Measurements from ENCODE around the gene DDB1.

The DDB1 gene

DNA sequence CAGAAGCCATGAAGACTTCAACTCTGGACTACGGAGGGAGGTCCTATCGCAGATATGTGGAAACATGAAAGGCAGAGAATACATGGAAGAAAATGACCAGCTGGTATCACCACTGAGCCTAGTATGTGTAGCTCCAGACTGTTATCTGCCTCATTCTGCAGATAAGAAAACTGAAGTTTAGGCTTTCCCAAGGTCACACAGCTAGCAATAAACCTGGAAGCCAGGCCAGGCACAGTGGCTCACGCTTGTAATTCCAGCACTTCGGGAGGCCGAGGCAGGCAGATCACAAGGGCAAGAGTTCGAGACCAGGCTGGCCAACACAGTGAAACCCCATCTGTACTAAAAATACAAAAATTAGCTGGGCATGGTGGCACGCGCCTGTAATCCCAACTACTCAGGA is 22.2 kb downstream of the DDB1 start:
- Histone ChIP-seq H3K27me3 (ENCODE audit: control insufficient read depth, insufficient read depth, low read length) (no peaks in the 10 kb centered on the region), H3K27ac (ENCODE audit: low read length) (no peak overlapping the region), H3K9me3 (ENCODE audit: control insufficient read depth, insufficient read depth, low read length) (no peaks in the 10 kb centered on the region), H3K36me3 (ENCODE audit: control insufficient read depth, insufficient read depth, low read length) (peaks cover 45% of the 10 kb centered on the region), H3K4me1 (ENCODE audit: control insufficient read depth, insufficient read depth, low read length) (no peaks in the 10 kb centered on the region), H3K4me3 (ENCODE audit: low read length) (no peak overlapping the region)
- no CpG with 5 or more reads among the region's 8 CpGs for WGBS (ENCODE audit: insufficient coverage, insufficient read length)
- DNase-seq (ENCODE audit: low read depth, low spot score) = no peak

DNA sequence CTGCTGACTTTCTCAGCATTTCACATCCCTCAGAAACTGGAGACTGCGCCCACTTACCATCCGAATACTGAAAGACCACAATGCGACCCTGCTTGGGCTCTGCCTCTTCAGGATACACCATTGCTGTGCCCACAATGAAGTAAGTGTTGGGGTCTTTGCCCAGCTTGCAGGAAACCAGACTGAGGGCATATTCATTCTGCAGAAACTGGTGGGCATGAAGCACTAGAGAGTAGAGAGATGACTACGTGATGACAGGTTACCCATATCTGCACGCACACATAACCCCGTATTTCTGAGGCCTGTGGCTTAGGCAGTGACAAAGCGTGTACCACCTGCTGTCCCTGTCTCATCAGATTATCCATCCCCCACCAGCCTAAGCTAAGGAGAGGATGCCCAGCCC is 23.2 kb downstream of the DDB1 start:
- no peak overlapping the region for H3K4me3 ChIP-seq (ENCODE audit: low read length)
- no peaks in the 10 kb centered on the region for H3K4me1 ChIP-seq (ENCODE audit: control insufficient read depth, insufficient read depth, low read length)
- no peaks in the 10 kb centered on the region for H3K9me3 ChIP-seq (ENCODE audit: control insufficient read depth, insufficient read depth, low read length)
- no peak for DNase-seq (ENCODE audit: low read depth, low spot score)
- H3K36me3 ChIP-seq (ENCODE audit: control insufficient read depth, insufficient read depth, low read length) = peaks cover 42% of the 10 kb centered on the region
- no peaks in the 10 kb centered on the region for H3K27me3 ChIP-seq (ENCODE audit: control insufficient read depth, insufficient read depth, low read length)
- no CpG with 5 or more reads among the region's 7 CpGs for WGBS (ENCODE audit: insufficient coverage, insufficient read length)
- no peak overlapping the region for H3K27ac ChIP-seq (ENCODE audit: low read length)

DNA sequence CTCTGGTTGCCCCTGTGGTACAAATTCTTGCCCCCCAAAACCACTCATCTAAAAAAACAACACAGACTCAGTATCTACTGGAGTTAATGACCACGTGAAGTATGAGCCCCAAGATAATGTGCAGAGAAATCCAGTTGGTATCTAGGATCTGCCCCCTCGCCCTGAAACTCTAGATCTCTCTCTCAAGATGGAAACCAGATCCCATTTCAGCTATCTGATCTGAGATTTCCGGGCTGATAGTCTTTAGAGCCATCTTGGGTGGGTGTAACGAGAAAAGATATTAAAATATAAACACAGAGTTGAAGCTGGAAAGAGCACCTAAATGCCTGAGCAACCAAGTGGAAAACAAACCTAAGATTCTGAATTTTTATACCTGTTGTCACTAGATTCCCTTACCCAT is 23.8 kb downstream of the DDB1 start:
- no peak for DNase-seq (ENCODE audit: low read depth, low spot score)
- Histone ChIP-seq H3K4me3 (ENCODE audit: low read length) (no peak overlapping the region), H3K27me3 (ENCODE audit: control insufficient read depth, insufficient read depth, low read length) (no peaks in the 10 kb centered on the region), H3K4me1 (ENCODE audit: control insufficient read depth, insufficient read depth, low read length) (no peaks in the 10 kb centered on the region), H3K27ac (ENCODE audit: low read length) (no peak overlapping the region), H3K9me3 (ENCODE audit: control insufficient read depth, insufficient read depth, low read length) (no peaks in the 10 kb centered on the region), H3K36me3 (ENCODE audit: control insufficient read depth, insufficient read depth, low read length) (peaks cover 39% of the 10 kb centered on the region)
- no CpG with 5 or more reads among the region's 4 CpGs for WGBS (ENCODE audit: insufficient coverage, insufficient read length)

GRCh38 chr11:61307354-61307753 is 25.6 kb downstream of the DDB1 start:
- DNase-seq (ENCODE audit: low read depth, low spot score) = no peak
- Histone ChIP-seq H3K36me3 (ENCODE audit: control insufficient read depth, insufficient read depth, low read length) (peaks cover 42% of the 10 kb centered on the region), H3K4me3 (ENCODE audit: low read length) (no peak overlapping the region), H3K4me1 (ENCODE audit: control insufficient read depth, insufficient read depth, low read length) (no peaks in the 10 kb centered on the region), H3K27me3 (ENCODE audit: control insufficient read depth, insufficient read depth, low read length) (no peaks in the 10 kb centered on the region), H3K9me3 (ENCODE audit: control insufficient read depth, insufficient read depth, low read length) (no peaks in the 10 kb centered on the region), H3K27ac (ENCODE audit: low read length) (no peak overlapping the region)
- no CpG with 5 or more reads among the region's 1 CpG for WGBS (ENCODE audit: insufficient coverage, insufficient read length)

GRCh38 chr11:61306221-61306620 is 26.7 kb downstream of the DDB1 start:
- WGBS (ENCODE audit: insufficient coverage, insufficient read length) = no CpG with 5 or more reads among the region's 1 CpG
- H3K36me3 ChIP-seq (ENCODE audit: control insufficient read depth, insufficient read depth, low read length) = peaks cover 44% of the 10 kb centered on the region

GRCh38 chr11:61305417-61305816 is 27.5 kb downstream of the DDB1 start:
- H3K4me1 ChIP-seq (ENCODE audit: control insufficient read depth, insufficient read depth, low read length) = no peaks in the 10 kb centered on the region
- H3K36me3 ChIP-seq (ENCODE audit: control insufficient read depth, insufficient read depth, low read length) = peaks cover 48% of the 10 kb centered on the region
- H3K27me3 ChIP-seq (ENCODE audit: control insufficient read depth, insufficient read depth, low read length) = no peaks in the 10 kb centered on the region
- no peak for DNase-seq (ENCODE audit: low read depth, low spot score)
- no CpG with 5 or more reads among the region's 7 CpGs for WGBS (ENCODE audit: insufficient coverage, insufficient read length)
- H3K9me3 ChIP-seq (ENCODE audit: control insufficient read depth, insufficient read depth, low read length) = no peaks in the 10 kb centered on the region
- no peak overlapping the region for H3K4me3 ChIP-seq (ENCODE audit: low read length)
- H3K27ac ChIP-seq (ENCODE audit: low read length) = no peak overlapping the region

More at GRCh38 chr11:61306221-61306620, 26.7 kb downstream of the DDB1 start:
- Histone ChIP-seq H3K4me1 (ENCODE audit: control insufficient read depth, insufficient read depth, low read length) (no peaks in the 10 kb centered on the region), H3K27me3 (ENCODE audit: control insufficient read depth, insufficient read depth, low read length) (no peaks in the 10 kb centered on the region), H3K9me3 (ENCODE audit: control insufficient read depth, insufficient read depth, low read length) (no peaks in the 10 kb centered on the region), H3K27ac (ENCODE audit: low read length) (no peak overlapping the region), H3K4me3 (ENCODE audit: low read length) (no peak overlapping the region)
- no peak for DNase-seq (ENCODE audit: low read depth, low spot score)

DNA sequence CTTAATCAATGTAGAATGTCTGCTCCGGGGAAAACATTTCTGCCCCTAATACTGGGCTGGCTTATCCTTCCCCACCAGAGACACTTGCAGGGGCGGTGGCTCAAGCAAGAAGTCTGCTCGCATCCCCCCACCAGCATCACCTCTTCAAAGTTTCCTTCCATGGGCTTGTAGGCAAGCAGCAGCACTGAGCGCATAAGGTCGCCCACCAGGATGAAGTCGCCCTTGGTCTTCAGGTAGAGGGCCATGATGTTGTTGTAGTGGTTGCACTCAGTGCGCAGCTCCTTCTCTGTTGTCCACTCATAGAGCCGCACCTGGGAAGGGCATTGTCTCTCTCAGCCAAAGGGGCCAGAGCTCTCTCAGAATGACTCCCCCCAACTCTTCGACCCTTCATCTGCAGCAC is 29.2 kb downstream of the DDB1 start:
- Histone ChIP-seq H3K4me3 (ENCODE audit: low read length) (no peak overlapping the region), H3K27ac (ENCODE audit: low read length) (no peak overlapping the region), H3K4me1 (ENCODE audit: control insufficient read depth, insufficient read depth, low read length) (no peaks in the 10 kb centered on the region), H3K27me3 (ENCODE audit: control insufficient read depth, insufficient read depth, low read length) (no peaks in the 10 kb centered on the region), H3K9me3 (ENCODE audit: control insufficient read depth, insufficient read depth, low read length) (no peaks in the 10 kb centered on the region), H3K36me3 (ENCODE audit: control insufficient read depth, insufficient read depth, low read length) (peaks cover 37% of the 10 kb centered on the region)
- DNase-seq (ENCODE audit: low read depth, low spot score) = no peak
- no CpG with 5 or more reads among the region's 9 CpGs for WGBS (ENCODE audit: insufficient coverage, insufficient read length)

GRCh38 chr11:61302550-61302949 is 30.4 kb downstream of the DDB1 start:
- Histone ChIP-seq H3K27me3 (ENCODE audit: control insufficient read depth, insufficient read depth, low read length) (no peaks in the 10 kb centered on the region), H3K36me3 (ENCODE audit: control insufficient read depth, insufficient read depth, low read length) (peaks cover 33% of the 10 kb centered on the region), H3K9me3 (ENCODE audit: control insufficient read depth, insufficient read depth, low read length) (no peaks in the 10 kb centered on the region), H3K4me3 (ENCODE audit: low read length) (no peak overlapping the region), H3K4me1 (ENCODE audit: control insufficient read depth, insufficient read depth, low read length) (no peaks in the 10 kb centered on the region), H3K27ac (ENCODE audit: low read length) (no peak overlapping the region)
- DNase-seq (ENCODE audit: low read depth, low spot score) = no peak
- WGBS (ENCODE audit: insufficient coverage, insufficient read length) = no CpG with 5 or more reads among the region's 13 CpGs

GRCh38 chr11:61298663-61299244 is 34.2 kb downstream of the DDB1 start:
- H3K27ac ChIP-seq (ENCODE audit: low read length) = no peak overlapping the region
- H3K4me1 ChIP-seq (ENCODE audit: control insufficient read depth, insufficient read depth, low read length) = peaks cover 2% of the 10 kb centered on the region; the same call in 1 of the 2 replicates
- H3K36me3 ChIP-seq (ENCODE audit: control insufficient read depth, insufficient read depth, low read length) = peaks cover 25% of the 10 kb centered on the region
- no CpG with 5 or more reads among the region's 4 CpGs for whole genome bisulfite sequencing (ENCODE audit: insufficient coverage, insufficient read length)
- DNase-seq (ENCODE audit: low read depth, low spot score) = no peak
- H3K9me3 ChIP-seq (ENCODE audit: control insufficient read depth, insufficient read depth, low read length) = no peaks in the 10 kb centered on the region
- no peak overlapping the region for H3K4me3 ChIP-seq (ENCODE audit: low read length)
- no peaks in the 10 kb centered on the region for H3K27me3 ChIP-seq (ENCODE audit: control insufficient read depth, insufficient read depth, low read length)

DNA sequence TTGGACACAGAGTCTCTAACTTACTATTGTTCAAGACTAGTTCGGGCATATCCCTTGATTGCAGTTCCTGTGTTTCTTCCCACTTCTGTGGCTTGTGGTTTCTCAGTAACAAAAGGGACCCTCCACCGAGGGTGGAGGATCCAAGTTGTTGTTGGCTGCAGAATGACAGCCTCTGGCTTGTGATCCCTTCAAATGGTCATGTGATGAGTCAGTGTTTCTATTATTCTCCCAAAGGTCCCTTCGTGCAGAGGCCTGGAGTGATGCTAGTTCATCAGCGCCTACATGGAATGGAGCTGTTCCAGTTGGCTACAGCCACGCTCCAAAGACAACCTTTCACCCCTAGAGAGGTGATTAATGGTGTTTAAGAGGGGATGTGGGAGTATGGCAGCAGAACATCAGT is 35.2 kb downstream of the DDB1 start:
- Histone ChIP-seq H3K27me3 (ENCODE audit: control insufficient read depth, insufficient read depth, low read length) (peaks cover 2% of the 10 kb centered on the region; the same call in 1 of the 2 replicates), H3K4me1 (ENCODE audit: control insufficient read depth, insufficient read depth, low read length) (peaks cover 5% of the 10 kb centered on the region), H3K27ac (ENCODE audit: low read length) (no peak overlapping the region), H3K4me3 (ENCODE audit: low read length) (no peak overlapping the region), H3K9me3 (ENCODE audit: control insufficient read depth, insufficient read depth, low read length) (no peaks in the 10 kb centered on the region), H3K36me3 (ENCODE audit: control insufficient read depth, insufficient read depth, low read length) (peaks cover 22% of the 10 kb centered on the region)
- no peak for DNase-seq (ENCODE audit: low read depth, low spot score)
- no CpG with 5 or more reads among the region's 5 CpGs for WGBS (ENCODE audit: insufficient coverage, insufficient read length)

DNA sequence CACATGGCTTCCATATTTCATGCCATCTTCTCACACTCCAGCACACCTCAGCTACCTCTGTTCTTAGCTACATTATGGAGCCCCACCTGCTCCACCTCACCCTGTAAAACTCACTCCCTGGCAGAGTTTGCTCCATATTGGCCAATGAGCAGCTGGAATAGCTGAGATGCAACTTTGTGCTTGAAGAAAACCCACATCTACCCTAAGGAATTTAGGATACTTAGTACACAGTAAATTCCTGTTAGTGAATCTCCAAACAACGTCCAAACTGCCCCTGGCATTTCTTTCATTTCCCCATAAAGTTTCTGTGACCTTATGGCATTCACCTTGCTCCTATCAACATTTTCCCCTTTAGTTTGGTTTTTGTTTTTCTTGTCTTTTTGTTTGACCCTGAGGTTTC is 35.6 kb downstream of the DDB1 start:
- H3K4me3 ChIP-seq (ENCODE audit: low read length) = no peak overlapping the region
- H3K36me3 ChIP-seq (ENCODE audit: control insufficient read depth, insufficient read depth, low read length) = peaks cover 18% of the 10 kb centered on the region
- DNase-seq (ENCODE audit: low read depth, low spot score) = no peak
- H3K27me3 ChIP-seq (ENCODE audit: control insufficient read depth, insufficient read depth, low read length) = peaks cover 2% of the 10 kb centered on the region; the same call in 1 of the 2 replicates
- WGBS (ENCODE audit: insufficient coverage, insufficient read length) = no CpG with 5 or more reads among the region's 1 CpG
- H3K4me1 ChIP-seq (ENCODE audit: control insufficient read depth, insufficient read depth, low read length) = peaks cover 5% of the 10 kb centered on the region
- no peak overlapping the region for H3K27ac ChIP-seq (ENCODE audit: low read length)
- no peaks in the 10 kb centered on the region for H3K9me3 ChIP-seq (ENCODE audit: control insufficient read depth, insufficient read depth, low read length)

Measured in iPS DF 6.9 (cell line).